Ovary (tissue), 3 donors: ENCODE results near the gene RADIL.

Source experiments
- EP300 ChIP-seq: sonication (generic); formaldehyde crosslinking; IDR thresholded peaks from one replicate; pipeline ENCODE4 v1.6.1; 2017; ENCODE audit warnings: antibody characterized with exemption
- POLR2A ChIP-seq: fragments of 450-650 bp; IDR thresholded peaks from one replicate; pipeline ENCODE4 v1.6.1; 2017; ENCODE audit warnings: antibody characterized with exemption, mild to moderate bottlenecking, moderate library complexity
- TF ChIP-seq, protein P1 (sequence below), 3 donors: fragments of 450-650 bp in 2 of 3; fragments of 200-600 bp in 1 of 3; IDR thresholded peaks; one replicate each; pipeline versions ENCODE4 v1.5.1 to v1.8.0; 2016 to 2022; ENCODE audit warnings: antibody characterized with exemption in 3 of 3, mild to moderate bottlenecking in 1 of 3
- donor health status: DM: no; HTN: no; CAD: no.

DNA sequence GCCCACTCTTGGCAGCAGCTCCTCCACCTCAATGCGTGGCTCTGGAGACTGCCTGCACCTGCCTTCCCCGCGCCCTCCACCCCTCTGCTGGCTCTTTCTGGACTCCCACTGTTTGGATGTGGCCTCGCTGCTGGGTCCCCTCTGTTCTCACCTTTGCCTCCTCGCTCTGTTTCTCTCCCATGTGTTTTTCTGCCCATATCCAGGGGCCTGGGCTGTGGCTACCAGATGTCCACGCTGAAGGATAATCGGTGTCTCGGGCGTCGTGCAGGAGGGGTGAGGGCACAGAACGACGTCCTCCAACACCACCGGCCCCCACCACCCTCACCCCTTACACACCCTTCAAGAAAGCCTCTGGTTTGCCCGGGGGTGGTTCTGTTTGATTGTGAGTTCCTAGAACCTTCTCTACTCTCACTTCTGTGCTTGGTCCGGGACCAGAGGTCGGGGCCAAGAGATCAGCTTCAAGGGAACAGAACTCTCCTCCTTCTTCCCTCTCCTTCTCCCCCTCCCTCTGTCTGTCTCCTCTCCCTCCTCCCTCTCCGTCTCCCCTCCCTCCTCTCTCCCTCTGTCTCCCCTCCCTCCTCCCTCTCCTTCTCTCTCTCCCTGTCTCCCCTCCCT, 76.4 kb downstream of the RADIL start:
- TF ChIP-seq, protein P1, sequence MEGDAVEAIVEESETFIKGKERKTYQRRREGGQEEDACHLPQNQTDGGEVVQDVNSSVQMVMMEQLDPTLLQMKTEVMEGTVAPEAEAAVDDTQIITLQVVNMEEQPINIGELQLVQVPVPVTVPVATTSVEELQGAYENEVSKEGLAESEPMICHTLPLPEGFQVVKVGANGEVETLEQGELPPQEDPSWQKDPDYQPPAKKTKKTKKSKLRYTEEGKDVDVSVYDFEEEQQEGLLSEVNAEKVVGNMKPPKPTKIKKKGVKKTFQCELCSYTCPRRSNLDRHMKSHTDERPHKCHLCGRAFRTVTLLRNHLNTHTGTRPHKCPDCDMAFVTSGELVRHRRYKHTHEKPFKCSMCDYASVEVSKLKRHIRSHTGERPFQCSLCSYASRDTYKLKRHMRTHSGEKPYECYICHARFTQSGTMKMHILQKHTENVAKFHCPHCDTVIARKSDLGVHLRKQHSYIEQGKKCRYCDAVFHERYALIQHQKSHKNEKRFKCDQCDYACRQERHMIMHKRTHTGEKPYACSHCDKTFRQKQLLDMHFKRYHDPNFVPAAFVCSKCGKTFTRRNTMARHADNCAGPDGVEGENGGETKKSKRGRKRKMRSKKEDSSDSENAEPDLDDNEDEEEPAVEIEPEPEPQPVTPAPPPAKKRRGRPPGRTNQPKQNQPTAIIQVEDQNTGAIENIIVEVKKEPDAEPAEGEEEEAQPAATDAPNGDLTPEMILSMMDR (IDR thresholded peaks at IDR 0.05) = no peak
- TF ChIP-seq POLR2A = no peak
- TF ChIP-seq EP300 = no peak
